22Rv1 (cell line): ENCODE data around the gene TBC1D3I.
"Not testable (repeated sequence)": the region's sequence is repeated elsewhere in the genome, so short reads cannot be mapped to it uniquely, and the experiment has no call there.

Source experiments
- CTCF ChIP-seq: fragments of 450-650 bp; IDR thresholded peaks from 2 replicates; pipeline ENCODE4 v1.5.1; 2017; ENCODE audit warnings: mild to moderate bottlenecking
- ZFX ChIP-seq: fragments of 450-650 bp; IDR thresholded peaks from 2 replicates; pipeline ENCODE4 v1.6.1; 2017; ENCODE audit warnings: antibody characterized with exemption, borderline replicate concordance

GRCh38 chr17:36207383-36207782 is 57.0 kb downstream of the TBC1D3I start:
- TF ChIP-seq CTCF, ZFX: not testable (repeated sequence)
